Nephron (organoid): ENCODE measurements around the gene ACTN3.

Source experiments
- H3K27ac Mint-ChIP-seq, 3 experiments: 2 replicates each; pipeline ENCODE4 v1.8.0; 2020; ENCODE audit warnings: mixed read lengths in 3 of 3, mild to moderate bottlenecking in 2 of 3, moderate library complexity in 1 of 3
- H3K27me3 Mint-ChIP-seq: 2 replicates; pipeline ENCODE4 v1.8.0; 2021; ENCODE audit warnings: low read depth, mild to moderate bottlenecking, moderate library complexity, mixed read lengths
- H3K36me3 Mint-ChIP-seq: 2 replicates; pipeline ENCODE4 v1.8.0; 2020; ENCODE audit warnings: low read depth, mixed read lengths
- H3K4me1 Mint-ChIP-seq: 2 replicates; pipeline ENCODE4 v1.8.0; 2020; ENCODE audit warnings: mixed read lengths
- H3K4me3 Mint-ChIP-seq, 3 experiments: 2 replicates each; pipeline ENCODE4 v1.8.0; 2020; ENCODE audit warnings: mild to moderate bottlenecking in 3 of 3, mixed read lengths in 3 of 3, moderate library complexity in 2 of 3
- H3K9me3 Mint-ChIP-seq: 2 replicates; pipeline ENCODE4 v1.8.0; 2020; ENCODE audit warnings: mixed read lengths
- TF ChIP-seq, protein P1 (sequence below), 3 experiments: fragments of 200-600 bp; sonication (generic); IDR thresholded peaks; one replicate each; pipeline ENCODE4 v1.5.0; 2021; ENCODE audit warnings: antibody characterized with exemption in 3 of 3; ENCODE audit not compliant: unreplicated experiment in 3 of 3

The ACTN3 gene

DNA sequence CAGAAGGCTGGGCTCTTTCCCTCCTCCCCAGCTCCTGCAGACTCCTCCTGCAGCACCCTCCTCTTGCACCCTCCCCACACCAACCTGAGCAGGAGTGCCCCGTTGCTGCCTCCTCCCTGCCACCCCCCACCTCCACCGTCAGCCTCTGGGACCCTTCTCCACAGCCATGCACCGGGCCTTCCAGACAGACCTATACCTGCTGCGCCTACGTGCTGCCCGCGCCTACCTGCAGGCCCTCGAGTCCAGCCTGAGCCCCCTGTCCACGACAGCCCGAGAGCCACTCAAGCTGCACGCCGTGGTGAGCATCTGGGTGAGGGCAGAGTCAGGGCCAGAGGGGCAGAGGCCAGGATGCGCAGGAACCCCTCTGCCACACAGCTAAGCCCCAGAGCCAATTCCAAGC is 17.0 kb upstream of the ACTN3 start:
- H3K27me3 Mint-ChIP-seq: no peaks in the 10 kb centered on the region
- TF ChIP-seq, protein P1, sequence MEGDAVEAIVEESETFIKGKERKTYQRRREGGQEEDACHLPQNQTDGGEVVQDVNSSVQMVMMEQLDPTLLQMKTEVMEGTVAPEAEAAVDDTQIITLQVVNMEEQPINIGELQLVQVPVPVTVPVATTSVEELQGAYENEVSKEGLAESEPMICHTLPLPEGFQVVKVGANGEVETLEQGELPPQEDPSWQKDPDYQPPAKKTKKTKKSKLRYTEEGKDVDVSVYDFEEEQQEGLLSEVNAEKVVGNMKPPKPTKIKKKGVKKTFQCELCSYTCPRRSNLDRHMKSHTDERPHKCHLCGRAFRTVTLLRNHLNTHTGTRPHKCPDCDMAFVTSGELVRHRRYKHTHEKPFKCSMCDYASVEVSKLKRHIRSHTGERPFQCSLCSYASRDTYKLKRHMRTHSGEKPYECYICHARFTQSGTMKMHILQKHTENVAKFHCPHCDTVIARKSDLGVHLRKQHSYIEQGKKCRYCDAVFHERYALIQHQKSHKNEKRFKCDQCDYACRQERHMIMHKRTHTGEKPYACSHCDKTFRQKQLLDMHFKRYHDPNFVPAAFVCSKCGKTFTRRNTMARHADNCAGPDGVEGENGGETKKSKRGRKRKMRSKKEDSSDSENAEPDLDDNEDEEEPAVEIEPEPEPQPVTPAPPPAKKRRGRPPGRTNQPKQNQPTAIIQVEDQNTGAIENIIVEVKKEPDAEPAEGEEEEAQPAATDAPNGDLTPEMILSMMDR (IDR thresholded peaks at IDR 0.05; ENCODE audit: unreplicated experiment in 3 of 3): no peak
- no peaks in the 10 kb centered on the region for H3K4me1 Mint-ChIP-seq
- no peaks in the 10 kb centered on the region for H3K9me3 Mint-ChIP-seq
- H3K27ac Mint-ChIP-seq: no peak overlapping the region
- peaks cover 30% of the 10 kb centered on the region for H3K36me3 Mint-ChIP-seq
- H3K4me3 Mint-ChIP-seq: no peak overlapping the region

DNA sequence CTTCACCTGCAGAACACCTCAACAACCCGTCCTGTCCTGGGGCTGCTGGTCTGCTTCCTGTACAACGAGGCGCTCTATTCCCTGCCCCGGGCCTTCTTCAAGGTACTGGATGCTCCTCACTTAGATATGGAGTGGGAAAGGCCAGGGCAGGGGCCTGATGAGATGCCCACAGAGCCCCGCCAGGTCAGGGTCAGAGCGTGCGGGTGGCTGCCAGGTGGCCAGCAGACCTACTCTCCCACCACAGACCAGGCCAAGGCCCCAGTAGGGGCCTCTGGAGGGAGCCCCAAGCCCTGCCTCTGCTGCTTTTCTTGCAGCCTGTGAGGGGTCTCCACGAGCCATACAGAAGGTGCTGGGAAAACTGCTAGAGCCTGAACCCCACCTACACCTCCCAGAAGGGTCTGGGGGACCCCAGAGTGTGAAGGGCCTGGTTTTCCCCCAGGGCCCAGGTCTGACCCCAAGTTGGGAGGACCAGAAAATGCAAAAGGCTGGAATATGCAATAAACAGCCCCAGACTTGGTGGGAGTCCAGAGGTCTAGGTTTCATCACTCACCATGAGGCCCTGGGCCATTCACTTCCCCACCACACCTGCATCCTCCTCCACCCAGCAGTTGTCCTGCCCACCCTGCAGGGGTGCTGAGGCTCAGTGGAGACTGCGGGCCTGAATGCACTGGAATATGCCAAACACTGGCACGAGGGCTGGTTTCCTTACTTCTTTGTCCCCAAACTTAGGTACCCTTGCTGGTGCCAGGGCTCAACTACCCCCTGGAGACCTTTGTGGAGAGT is 15.6 kb upstream of the ACTN3 start:
- no peak overlapping the region for H3K27ac Mint-ChIP-seq
- H3K4me1 Mint-ChIP-seq: no peaks in the 10 kb centered on the region
- H3K9me3 Mint-ChIP-seq: no peaks in the 10 kb centered on the region
- peaks cover 37% of the 10 kb centered on the region for H3K36me3 Mint-ChIP-seq
- TF ChIP-seq, protein P1 (IDR thresholded peaks at IDR 0.05; ENCODE audit: unreplicated experiment in 3 of 3): no peak
- H3K4me3 Mint-ChIP-seq: no peak overlapping the region
- H3K27me3 Mint-ChIP-seq: no peaks in the 10 kb centered on the region

DNA sequence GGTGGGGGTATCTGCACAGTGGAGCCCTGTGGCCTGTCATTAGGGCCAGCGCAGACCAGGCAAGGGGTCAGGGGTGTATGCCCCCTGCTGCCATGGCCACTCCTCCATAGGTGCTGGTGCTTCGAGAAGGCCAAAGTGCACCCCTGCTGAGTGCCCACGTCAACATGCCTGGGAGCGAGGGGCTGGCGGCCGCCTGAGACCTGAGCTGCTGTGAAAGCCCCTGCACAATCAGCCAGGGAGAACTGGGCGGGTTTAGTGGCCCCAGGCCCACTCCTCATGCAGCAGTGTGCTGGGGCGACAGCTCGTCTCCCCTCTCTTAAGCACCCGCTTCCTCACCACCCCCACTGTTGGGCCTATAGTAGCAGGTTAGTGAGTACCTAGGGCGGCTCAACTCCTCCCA is 14.9 kb upstream of the ACTN3 start:
- H3K36me3 Mint-ChIP-seq: peaks cover 34% of the 10 kb centered on the region
- H3K27ac Mint-ChIP-seq: no peak overlapping the region
- H3K4me1 Mint-ChIP-seq: no peaks in the 10 kb centered on the region
- no peak overlapping the region for H3K4me3 Mint-ChIP-seq
- H3K27me3 Mint-ChIP-seq: no peaks in the 10 kb centered on the region
- TF ChIP-seq, protein P1 (IDR thresholded peaks at IDR 0.05; ENCODE audit: unreplicated experiment in 3 of 3): no peak
- H3K9me3 Mint-ChIP-seq: no peaks in the 10 kb centered on the region

DNA sequence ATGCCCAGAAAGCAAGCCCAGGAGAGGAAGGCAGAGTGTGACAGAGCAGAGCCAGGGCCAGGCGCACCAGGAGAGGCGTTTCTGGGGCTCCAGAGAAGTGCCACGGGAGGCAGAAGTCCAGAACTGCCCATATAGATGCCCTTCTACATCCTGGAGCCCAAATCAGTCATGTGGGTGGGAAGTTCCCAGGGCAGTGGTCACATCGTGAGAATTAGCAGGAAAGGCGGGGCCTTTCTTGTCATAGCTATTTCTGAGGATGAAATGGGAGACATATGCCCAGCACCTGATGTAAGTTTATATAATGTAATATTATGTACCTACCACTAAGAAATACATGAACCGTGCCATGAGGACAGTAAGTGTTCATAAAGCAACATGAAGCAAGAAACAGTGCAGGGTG is 13.9 kb upstream of the ACTN3 start:
- Mint-ChIP-seq H3K27me3 (no peaks in the 10 kb centered on the region), H3K4me3 (no peak overlapping the region), H3K9me3 (no peaks in the 10 kb centered on the region), H3K27ac (no peak overlapping the region), H3K4me1 (no peaks in the 10 kb centered on the region), H3K36me3 (peaks cover 36% of the 10 kb centered on the region)
- TF ChIP-seq, protein P1 (IDR thresholded peaks at IDR 0.05; ENCODE audit: unreplicated experiment in 3 of 3): no peak

DNA sequence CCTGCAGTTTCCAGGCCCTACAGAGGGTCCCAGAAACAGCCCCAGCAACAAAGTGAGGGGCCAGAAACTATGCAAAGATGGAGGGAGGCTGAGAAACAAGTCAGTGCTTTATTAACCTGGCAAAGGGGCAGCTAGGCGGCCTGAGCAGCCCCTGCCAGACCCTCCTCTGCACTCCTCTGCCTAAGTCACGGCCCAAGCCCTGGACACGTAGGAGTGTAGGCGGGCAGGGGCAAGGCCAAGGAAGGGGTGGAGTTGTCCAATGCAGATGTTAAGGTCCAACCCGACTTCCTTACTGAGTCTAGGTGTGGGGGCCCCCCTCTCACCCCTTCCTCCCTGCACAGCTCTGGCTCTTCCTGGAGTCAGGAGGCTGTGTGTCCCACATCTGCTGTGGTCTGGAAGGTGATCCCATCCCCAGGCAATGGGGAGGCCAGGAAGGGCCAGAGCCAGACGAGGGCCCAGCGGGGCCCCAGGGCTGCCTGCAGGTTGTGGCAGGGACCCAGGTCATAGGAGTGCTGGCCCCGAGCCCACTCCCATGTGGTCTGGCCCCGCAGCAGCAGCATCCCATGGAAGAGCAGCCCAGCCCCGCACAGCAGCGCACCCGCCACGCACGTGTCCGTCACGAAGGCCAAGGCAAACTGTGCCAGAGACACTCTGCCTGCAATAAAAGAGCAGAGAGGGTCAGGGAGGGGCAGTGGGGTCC is 7.4 kb upstream of the ACTN3 start:
- Mint-ChIP-seq H3K27me3 (no peaks in the 10 kb centered on the region), H3K9me3 (no peaks in the 10 kb centered on the region), H3K27ac (peak overlapping the region in 1 of 3 experiments; percentile 56), H3K4me3 (no peak overlapping the region), H3K36me3 (peaks cover 32% of the 10 kb centered on the region), H3K4me1 (peaks cover 21% of the 10 kb centered on the region)
- TF ChIP-seq, protein P1 (IDR thresholded peaks at IDR 0.05; ENCODE audit: unreplicated experiment in 3 of 3): no peak
